Activated T-cell treated with anti-CD3 and anti-CD28 coated beads, Interleukin-2, amount 50 U/mL, for 24 hours (primary cell): ENCODE measurements around the gene PLOD1.
"Not testable (repeated sequence)": the region's sequence is repeated elsewhere in the genome, so short reads cannot be mapped to it uniquely, and the experiment has no call there.

Experiments used
- DNase-seq: peaks from one replicate; pipeline ENCODE4 v3.0.0-alpha.2; 2020
- H3K27ac Mint-ChIP-seq: 2 replicates; pipeline ENCODE4 v1.8.0; 2020; ENCODE audit warnings: mild to moderate bottlenecking, mixed read lengths
- H3K27me3 Mint-ChIP-seq: 2 replicates; pipeline ENCODE4 v1.8.0; 2020; ENCODE audit warnings: mixed read lengths
- H3K36me3 Mint-ChIP-seq: 2 replicates; pipeline ENCODE4 v1.8.0; 2020; ENCODE audit warnings: low read depth, mixed read lengths
- H3K4me1 Mint-ChIP-seq: 2 replicates; pipeline ENCODE4 v1.8.0; 2020; ENCODE audit warnings: low read depth, mixed read lengths
- H3K4me3 Mint-ChIP-seq: 2 replicates; pipeline ENCODE4 v1.8.0; 2020; ENCODE audit warnings: mild to moderate bottlenecking, moderate library complexity, mixed read lengths
- H3K9me3 Mint-ChIP-seq: 2 replicates; pipeline ENCODE4 v1.8.0; 2020; ENCODE audit warnings: mixed read lengths

Gene PLOD1

DNA sequence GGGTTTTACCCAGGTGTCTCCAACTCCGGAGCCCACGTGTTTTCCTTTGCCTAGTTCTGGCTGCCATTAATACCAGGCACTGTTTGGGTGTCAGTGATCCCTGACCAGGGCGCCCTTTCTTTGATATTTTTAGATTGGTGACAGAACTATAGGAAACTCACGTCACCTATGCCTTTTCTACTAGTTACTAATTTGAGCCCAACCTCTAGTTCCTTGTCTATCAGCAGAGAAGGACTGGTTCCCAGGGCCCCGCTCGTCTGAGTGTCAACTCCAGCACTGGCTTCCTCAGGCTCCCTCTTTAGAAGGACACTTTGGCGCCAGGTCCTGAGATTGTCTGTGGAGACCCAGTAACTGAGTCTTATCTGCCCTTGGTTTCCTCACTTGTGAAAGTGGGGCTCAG is 55.2 kb downstream of the PLOD1 start:
- H3K4me1 Mint-ChIP-seq = peaks cover 23% of the 10 kb centered on the region
- H3K27me3 Mint-ChIP-seq = no peaks in the 10 kb centered on the region
- peak overlapping the region; percentile 64 for H3K27ac Mint-ChIP-seq
- no peak overlapping the region for H3K4me3 Mint-ChIP-seq
- no peak for DNase-seq
- H3K9me3 Mint-ChIP-seq = no peaks in the 10 kb centered on the region
- peaks cover 77% of the 10 kb centered on the region for H3K36me3 Mint-ChIP-seq

DNA sequence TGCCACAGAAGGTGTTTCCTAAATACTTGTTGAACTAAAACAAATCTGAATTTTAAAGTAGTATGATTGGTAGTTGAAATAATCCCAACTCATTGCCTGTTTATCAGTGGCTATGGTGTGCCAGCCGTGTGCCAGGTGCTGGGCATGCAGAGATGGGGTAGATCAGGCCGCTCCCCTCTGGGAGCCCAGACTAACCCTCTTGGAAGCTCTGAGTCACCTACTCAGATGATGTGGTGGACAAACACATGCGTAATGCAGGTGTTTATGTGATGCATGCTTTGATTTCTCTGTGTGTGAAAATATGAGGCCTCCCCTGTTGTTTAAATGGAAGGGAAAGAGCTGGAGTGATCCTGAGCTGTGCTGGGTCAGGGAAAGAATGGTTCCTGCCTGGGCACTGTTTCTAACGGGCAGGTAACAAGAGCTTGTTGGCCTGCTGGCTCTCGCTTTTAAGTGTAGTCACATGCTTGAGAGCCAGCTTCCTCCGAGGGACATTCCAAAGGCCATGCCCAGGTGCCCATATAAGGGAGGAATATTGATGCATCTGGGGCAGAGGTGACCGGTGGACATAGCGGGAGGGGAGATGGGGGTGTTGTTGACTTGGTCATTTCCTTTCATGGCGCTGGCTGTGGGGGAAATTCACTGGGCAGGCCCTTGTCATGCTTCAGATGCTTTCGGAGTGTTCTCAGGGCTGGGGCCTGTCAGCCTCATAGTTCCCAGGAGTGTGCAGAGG is 56.0 kb downstream of the PLOD1 start:
- H3K36me3 Mint-ChIP-seq = peaks cover 77% of the 10 kb centered on the region
- no peaks in the 10 kb centered on the region for H3K27me3 Mint-ChIP-seq

GRCh38 chr1:11991969-11992676 is 57.6 kb downstream of the PLOD1 start:
- Mint-ChIP-seq H3K9me3 (no peaks in the 10 kb centered on the region), H3K36me3 (peaks cover 82% of the 10 kb centered on the region), H3K4me3 (no peak overlapping the region), H3K27me3 (no peaks in the 10 kb centered on the region), H3K27ac (no peak overlapping the region), H3K4me1 (peaks cover 12% of the 10 kb centered on the region)
- no peak for DNase-seq

More for the DNA sequence above, 56.0 kb downstream of the PLOD1 start:
- Mint-ChIP-seq H3K4me1 (peaks cover 20% of the 10 kb centered on the region), H3K4me3 (no peak overlapping the region), H3K27ac (peak overlapping the region; percentile 64), H3K9me3 (no peaks in the 10 kb centered on the region)
- DNase-seq = no peak

- no peak overlapping the region for H3K27ac Mint-ChIP-seq
- no peak overlapping the region for H3K4me3 Mint-ChIP-seq
- no peaks in the 10 kb centered on the region for H3K4me1 Mint-ChIP-seq
- no peak for DNase-seq
- no peaks in the 10 kb centered on the region for H3K27me3 Mint-ChIP-seq
- no peaks in the 10 kb centered on the region for H3K9me3 Mint-ChIP-seq
- peaks cover 87% of the 10 kb centered on the region for H3K36me3 Mint-ChIP-seq
Observed at GRCh38 chr1:11997081-11997850, 62.7 kb downstream of the PLOD1 start.

DNA sequence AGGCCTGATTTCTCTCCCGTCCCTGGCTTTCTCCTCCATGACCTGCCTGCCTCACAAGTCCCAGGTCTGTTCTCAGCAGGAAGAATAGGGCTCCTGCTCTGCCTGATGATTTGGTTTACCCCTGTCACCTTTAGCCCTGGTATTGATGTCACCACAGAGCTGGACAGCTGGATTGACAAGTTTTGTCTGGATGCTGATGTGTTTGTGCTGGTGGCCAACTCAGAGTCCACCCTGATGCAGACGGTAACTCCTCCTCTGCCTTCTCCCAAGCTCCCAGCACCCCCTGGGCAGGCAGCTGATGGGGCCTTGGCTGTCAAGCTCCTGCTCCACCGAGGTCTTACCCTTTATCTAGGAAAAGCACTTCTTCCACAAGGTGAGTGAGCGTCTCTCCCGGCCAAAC is 64.1 kb downstream of the PLOD1 start:
- Mint-ChIP-seq H3K27ac (no peak overlapping the region), H3K9me3 (no peaks in the 10 kb centered on the region), H3K36me3 (peaks cover 91% of the 10 kb centered on the region), H3K4me3 (no peak overlapping the region), H3K4me1 (no peaks in the 10 kb centered on the region), H3K27me3 (no peaks in the 10 kb centered on the region)
- no peak for DNase-seq

- H3K36me3 Mint-ChIP-seq = peaks cover 91% of the 10 kb centered on the region
Observed at GRCh38 chr1:11999236-11999635, 64.7 kb downstream of the PLOD1 start.

GRCh38 chr1:12001249-12001917 is 66.9 kb downstream of the PLOD1 start:
- H3K9me3 Mint-ChIP-seq = no peaks in the 10 kb centered on the region
- no peaks in the 10 kb centered on the region for H3K27me3 Mint-ChIP-seq
- H3K36me3 Mint-ChIP-seq = peaks cover 91% of the 10 kb centered on the region
- H3K27ac Mint-ChIP-seq = peak overlapping the region; percentile 59
- peak; percentile 56 for DNase-seq
- peaks cover 8% of the 10 kb centered on the region for H3K4me1 Mint-ChIP-seq
- no peak overlapping the region for H3K4me3 Mint-ChIP-seq

More at GRCh38 chr1:11999236-11999635, 64.7 kb downstream of the PLOD1 start:
- peaks cover under 1% of the 10 kb centered on the region for H3K4me1 Mint-ChIP-seq
- H3K4me3 Mint-ChIP-seq = no peak overlapping the region
- H3K27ac Mint-ChIP-seq = peak overlapping the region; percentile 62
- H3K9me3 Mint-ChIP-seq = no peaks in the 10 kb centered on the region
- DNase-seq = no peak
- no peaks in the 10 kb centered on the region for H3K27me3 Mint-ChIP-seq

DNA sequence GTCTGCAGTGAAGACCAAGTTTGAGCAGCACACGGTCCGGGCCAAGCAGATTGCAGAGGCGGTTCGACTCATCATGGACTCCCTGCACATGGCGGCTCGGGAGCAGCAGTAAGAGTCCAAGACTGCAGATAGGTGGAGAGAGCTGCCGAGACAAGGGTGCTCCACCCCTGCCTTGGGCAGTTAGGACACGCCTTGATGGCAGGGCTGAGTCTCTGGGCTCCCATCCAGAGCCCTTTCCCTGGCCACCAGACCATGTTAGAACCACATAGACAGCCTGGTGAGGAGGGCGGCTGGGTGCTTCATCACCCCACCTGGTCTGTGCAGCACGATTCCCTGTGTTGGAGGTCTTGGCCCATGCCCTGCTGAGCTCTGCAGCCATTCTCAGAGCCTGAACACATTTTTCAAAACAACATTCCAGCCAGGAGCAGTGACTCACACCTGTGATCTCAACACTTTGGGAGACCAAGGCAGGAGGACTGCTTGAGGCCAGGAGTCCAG is 67.5 kb downstream of the PLOD1 start:
- no peaks in the 10 kb centered on the region for H3K9me3 Mint-ChIP-seq
- peaks cover 91% of the 10 kb centered on the region for H3K36me3 Mint-ChIP-seq
- no peak overlapping the region for H3K4me3 Mint-ChIP-seq
- no peaks in the 10 kb centered on the region for H3K27me3 Mint-ChIP-seq
- peak overlapping the region; percentile 53 for H3K27ac Mint-ChIP-seq
- DNase-seq = no peak
- peaks cover 8% of the 10 kb centered on the region for H3K4me1 Mint-ChIP-seq

- DNase-seq = no peak
- Mint-ChIP-seq H3K36me3 (peaks cover 92% of the 10 kb centered on the region), H3K4me1 (peaks cover 8% of the 10 kb centered on the region), H3K27me3 (no peaks in the 10 kb centered on the region), H3K4me3 (no peak overlapping the region), H3K27ac (no peak overlapping the region), H3K9me3 (no peaks in the 10 kb centered on the region)
Observed at GRCh38 chr1:12003762-12004161, 69.2 kb downstream of the PLOD1 start.

GRCh38 chr1:12005488-12006166 is 71.1 kb downstream of the PLOD1 start:
- peaks cover 93% of the 10 kb centered on the region for H3K36me3 Mint-ChIP-seq
- H3K4me1 Mint-ChIP-seq = peaks cover 8% of the 10 kb centered on the region
- DNase-seq = no peak
- no peaks in the 10 kb centered on the region for H3K27me3 Mint-ChIP-seq
- no peak overlapping the region for H3K4me3 Mint-ChIP-seq
- H3K27ac Mint-ChIP-seq = peak overlapping the region; percentile 68
- H3K9me3 Mint-ChIP-seq = no peaks in the 10 kb centered on the region

DNA sequence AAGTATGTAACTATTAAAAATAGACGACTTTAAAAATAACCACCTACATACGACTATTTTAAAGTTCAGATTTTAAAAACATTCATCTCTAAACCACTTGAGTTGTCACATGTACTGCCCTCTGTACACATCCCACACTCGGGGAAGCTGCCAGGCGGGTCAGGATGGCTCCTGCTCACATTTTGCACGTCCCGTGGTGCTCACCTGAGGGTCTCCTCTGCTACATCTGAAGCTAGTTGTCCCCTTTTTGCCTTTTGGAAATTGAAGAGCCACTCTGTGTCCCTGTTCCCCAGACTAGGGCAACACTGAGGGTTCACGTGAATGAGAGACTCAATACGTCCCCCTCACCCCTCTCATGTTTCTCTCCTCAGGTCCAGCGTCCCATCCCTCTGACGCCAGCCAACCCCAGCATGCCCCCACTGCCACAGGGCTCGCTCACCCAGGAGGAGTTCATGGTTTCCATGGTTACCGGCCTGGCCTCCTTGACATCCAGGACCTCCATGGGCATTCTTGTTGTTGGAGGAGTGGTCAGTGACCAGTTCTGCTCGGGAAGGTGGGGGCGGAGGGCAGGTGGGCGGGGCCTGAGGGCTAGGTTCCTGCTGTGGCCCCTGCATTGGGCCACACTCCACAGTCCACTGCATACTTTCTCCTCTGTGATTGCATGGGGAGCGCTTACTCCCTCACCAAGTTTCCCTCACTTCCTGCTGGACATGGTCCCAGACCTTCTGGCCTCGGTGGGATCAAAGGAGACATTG is 71.8 kb downstream of the PLOD1 start:
- H3K27me3 Mint-ChIP-seq = no peaks in the 10 kb centered on the region
- H3K27ac Mint-ChIP-seq = peak overlapping the region; percentile 26
- no peak for DNase-seq
- H3K9me3 Mint-ChIP-seq = no peaks in the 10 kb centered on the region
- H3K4me3 Mint-ChIP-seq = no peak overlapping the region
- peaks cover 96% of the 10 kb centered on the region for H3K36me3 Mint-ChIP-seq
- H3K4me1 Mint-ChIP-seq = peaks cover 8% of the 10 kb centered on the region

DNA sequence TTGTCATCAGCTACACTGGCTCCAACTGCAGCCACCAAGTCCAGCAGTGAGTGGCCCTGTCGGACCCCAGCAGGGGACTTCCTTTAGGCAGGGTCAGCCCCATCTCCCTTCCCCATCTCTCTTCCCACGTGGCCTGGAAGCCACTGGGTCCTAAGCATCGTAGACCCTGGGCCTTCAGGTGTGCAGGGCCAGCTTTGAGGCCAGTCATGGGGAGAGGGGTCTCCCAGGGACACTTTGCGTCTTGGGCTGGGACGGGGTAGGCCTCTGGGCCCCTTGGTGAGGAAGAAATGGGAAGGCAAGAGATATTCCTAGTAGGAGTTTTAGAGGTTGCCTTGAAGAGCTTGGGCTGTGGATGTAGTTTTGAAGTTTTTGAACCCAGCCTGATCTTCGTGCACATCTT is 72.7 kb downstream of the PLOD1 start:
- no peak overlapping the region for H3K27ac Mint-ChIP-seq
- no peaks in the 10 kb centered on the region for H3K27me3 Mint-ChIP-seq
- no peak overlapping the region for H3K4me3 Mint-ChIP-seq
- peaks cover 12% of the 10 kb centered on the region for H3K4me1 Mint-ChIP-seq
- no peaks in the 10 kb centered on the region for H3K9me3 Mint-ChIP-seq
- H3K36me3 Mint-ChIP-seq = peaks cover 96% of the 10 kb centered on the region
- DNase-seq = no peak

GRCh38 chr1:12008355-12008754 is 73.8 kb downstream of the PLOD1 start:
- H3K27ac Mint-ChIP-seq, DNase-seq, H3K4me3 Mint-ChIP-seq, H3K9me3 Mint-ChIP-seq, H3K27me3 Mint-ChIP-seq: not testable (repeated sequence)
- Mint-ChIP-seq H3K4me1 (peaks cover 23% of the 10 kb centered on the region), H3K36me3 (peaks cover 96% of the 10 kb centered on the region)
